OCI-LY1 (cell line): ENCODE data around the gene ABR.

Experiments
- CTCF ChIP-seq: fragments of 200-600 bp; sonication (generic), shearing (Covaris generic); IDR thresholded peaks from 2 replicates; pipeline ENCODE4 v1.5.1; 2017; ENCODE audit warnings: mild to moderate bottlenecking, antibody characterized with exemption, low read length, moderate library complexity, mixed read lengths
- EZH2 ChIP-seq: fragments of 200-600 bp; sonication (generic), shearing (Covaris generic); IDR thresholded peaks from 2 replicates; pipeline ENCODE4 v1.8.0; 2017; ENCODE audit warnings: borderline replicate concordance, mixed run types, mild to moderate bottlenecking, antibody characterized with exemption, low read length, moderate library complexity, mixed read lengths

- TF ChIP-seq CTCF: no peak
- TF ChIP-seq EZH2: no peak
Observed at GRCh38 chr17:1108478-1108764, 71.4 kb downstream of the ABR start.
